K562 (cell line): Measurements from ENCODE around the gene USP8. TPM values are rescaled to one million over a fixed set of nuclear protein-coding genes. Genes with fewer than 3 reads are reported as not detected.

Source experiments
- ATAC-seq: fragments of 200-7000 bp; cut with Tn5 transposase; 3 replicates; pipeline ENCODE4 v1.9.1; 2020; ENCODE audit warnings: moderate library complexity
- BruUV-seq: library from RNA; stranded (reverse); fragments of 400-500 nt; replicated peaks from 2 replicates; lab custom pipeline; 2021; lab: Mats Ljungman, UMichigan
- CTCF ChIA-PET: fragments of 300-600 bp; formaldehyde crosslinking; extraction: SDS; loops from one replicate; lab custom pipeline; 2021; ENCODE audit warnings: low intra/inter-chr PET ratio; lab: Yijun Ruan, JAX
- POLR2A ChIA-PET: fragments of 300-600, 350-650 bp; sonication (Branson Sonifier 250); formaldehyde crosslinking; extraction: SDS; loops from one replicate; lab custom pipeline; 2021; ENCODE audit warnings: antibody characterized with exemption, inconsistent platforms; lab: Yijun Ruan, JAX
- DNase-seq, 4 experiments: peaks; one replicate each; pipeline versions ENCODE4 v3.0.0 to v3.0.0-alpha.2; 2011 to 2018; ENCODE audit warnings: low spot score in 3 of 4, mixed read lengths in 3 of 4; ENCODE audit errors: extremely low read depth in 1 of 4
- FAIRE-seq: peaks from 2 replicates; lab custom pipeline; 2011; peaks lifted over from hg19 to GRCh38; lab: Jason Lieb, UNC
- H2AFZ ChIP-seq: 2 replicates; pipeline ENCODE4 v1.6.0; 2011; ENCODE audit warnings: low read depth, low read length, control low read depth, inconsistent platforms
- H3K27ac ChIP-seq: fragments of 200-600 bp; 3 replicates; pipeline ENCODE4 v1.8.0; 2011; ENCODE audit warnings: low read depth, mild to moderate bottlenecking, control low read depth, inconsistent platforms, low read length, moderate library complexity, mixed read lengths; ENCODE audit errors: extremely low read depth
- H3K27me3 ChIP-seq, 2 experiments: fragments of 300-600 bp in 1 of 2; 2 replicates in 1 of 2; 3 replicates in 1 of 2; pipeline versions ENCODE4 v1.6.0 to v1.8.0; 2011; ENCODE audit warnings: inconsistent platforms in 2 of 2, low read length in 2 of 2, mild to moderate bottlenecking in 1 of 2, mixed read lengths in 1 of 2, moderate library complexity in 1 of 2; ENCODE audit not compliant: control insufficient read depth in 2 of 2, insufficient read depth in 2 of 2
- H3K36me3 ChIP-seq: fragments of 300-600 bp; 3 replicates; pipeline ENCODE4 v1.8.0; 2011; ENCODE audit warnings: mild to moderate bottlenecking, low read length, inconsistent platforms; ENCODE audit not compliant: control insufficient read depth, insufficient read depth
- H3K4me1 ChIP-seq, 2 experiments: fragments of 200-600 bp in 1 of 2; replicated peaks in 1 of 2; 2 replicates in 1 of 2; 3 replicates in 1 of 2; pipeline versions ENCODE4 v1.5.1 to v1.8.0; 2011; ENCODE audit warnings: inconsistent platforms in 2 of 2, low read length in 2 of 2, mild to moderate bottlenecking in 1 of 2, mixed read lengths in 1 of 2, moderate library complexity in 1 of 2; ENCODE audit not compliant: control insufficient read depth in 2 of 2, insufficient read depth in 2 of 2
- H3K4me2 ChIP-seq: 2 replicates; pipeline ENCODE4 v1.6.1; 2011; ENCODE audit warnings: low read length, control low read depth, inconsistent platforms, mixed read lengths; ENCODE audit not compliant: insufficient read depth
- H3K4me3 ChIP-seq: fragments of 200-600 bp; sonication (generic), shearing (Covaris generic); 2 replicates; pipeline ENCODE4 v1.5.1; 2016; ENCODE audit warnings: control low read depth, inconsistent platforms
- H3K79me2 ChIP-seq: fragments of 200-600 bp; 3 replicates; pipeline ENCODE4 v1.8.0; 2011; ENCODE audit warnings: low read length, inconsistent platforms; ENCODE audit not compliant: control insufficient read depth, insufficient read depth
- H3K9ac ChIP-seq, 2 experiments: 2 replicates each; pipeline versions ENCODE4 v1.6.0 to v1.6.1; 2011; ENCODE audit warnings: low read depth in 2 of 2, low read length in 2 of 2, control low read depth in 1 of 2, inconsistent platforms in 1 of 2, mild to moderate bottlenecking in 1 of 2, mixed read lengths in 1 of 2; ENCODE audit not compliant: insufficient read depth in 1 of 2
- H3K9me1 ChIP-seq: one replicate; pipeline ENCODE4 v1.6.0; 2011; ENCODE audit warnings: inconsistent platforms, mild to moderate bottlenecking, low read length, moderate library complexity; ENCODE audit not compliant: control insufficient read depth, insufficient read depth
- H3K9me3 ChIP-seq: replicated peaks from 2 replicates; pipeline ENCODE4 v1.5.1; 2011; ENCODE audit warnings: low read depth, low read length, inconsistent platforms; ENCODE audit not compliant: control insufficient read depth, insufficient read depth
- H4K20me1 ChIP-seq: replicated peaks from 2 replicates; pipeline ENCODE4 v1.6.1; 2011; ENCODE audit warnings: low read length, inconsistent platforms, mixed read lengths; ENCODE audit not compliant: control insufficient read depth, insufficient read depth
- KAT2B ChIP-seq: IDR thresholded peaks from one replicate; pipeline ENCODE4 v1.6.1; 2012; ENCODE audit warnings: low read depth, mild to moderate bottlenecking, control low read depth, inconsistent platforms, low read length, moderate library complexity
- MYBL2 ChIP-seq, 2 experiments: fragments of 450-650 bp in 1 of 2; sonication (generic) in 1 of 2; formaldehyde crosslinking in 1 of 2; IDR thresholded peaks; 2 replicates each; pipeline versions ENCODE4 v1.6.1 to v1.8.1; 2017 to 2022; ENCODE audit warnings: borderline replicate concordance in 1 of 2, inconsistent platforms in 1 of 2, low read depth in 1 of 2, mild to moderate bottlenecking in 1 of 2, missing genetic modification reagents in 1 of 2, moderate library complexity in 1 of 2
- RBM25 ChIP-seq: fragments of 200-400 bp; formaldehyde crosslinking; IDR thresholded peaks from 2 replicates; pipeline ENCODE4 v1.6.1; 2018; ENCODE audit warnings: low read length, low read depth, moderate library complexity; ENCODE audit not compliant: severe bottlenecking
- TFAP4 ChIP-seq: sonication (generic); formaldehyde crosslinking; IDR thresholded peaks from 2 replicates; pipeline ENCODE4 v1.8.0; 2022; ENCODE audit warnings: missing genetic modification reagents, mild to moderate bottlenecking, moderate library complexity, borderline replicate concordance
- THAP12 ChIP-seq: fragments of 250-450 bp; sonication (Bioruptor Pico); IDR thresholded peaks from 2 replicates; pipeline ENCODE4 v1.9.0; 2021; ENCODE audit warnings: mild to moderate bottlenecking, inconsistent platforms
- TSHZ1 ChIP-seq: fragments of 250-450 bp; sonication (Bioruptor Pico); IDR thresholded peaks from 2 replicates; pipeline ENCODE4 v1.4.0; 2020; ENCODE audit warnings: mild to moderate bottlenecking, moderate library complexity
- ZBTB11 ChIP-seq, 3 experiments: fragments of 200-800 bp in 1 of 3; fragments of 250-450 bp in 1 of 3; fragments of 450-650 bp in 1 of 3; sonication (Bioruptor Pico) in 1 of 3; sonication (Bioruptor generic) in 1 of 3; formaldehyde crosslinking in 1 of 3; IDR thresholded peaks; 2 replicates each; pipeline versions ENCODE4 v1.6.1 to v1.8.0; 2016 to 2022; ENCODE audit warnings: mild to moderate bottlenecking in 2 of 3, missing genetic modification characterization in 2 of 3, missing compliant biosample characterization in 1 of 3, moderate library complexity in 1 of 3
- WGBS: fragments of 100-300 bp; shearing (Covaris generic); methylation state at CpG from one replicate; pipeline ENCODE4 v1.1.6; 2016; ENCODE audit warnings: low coverage, mixed read lengths; ENCODE audit not compliant: insufficient coverage; ENCODE audit errors: missing lambda C conversion rate; 5-methylcytosine and 5-hydroxymethylcytosine counted together
- in situ Hi-C: fragments of 300-500 bp; cut with MboI; formaldehyde crosslinking; loops from 4 replicates; pipeline ENCODE4 v1.15.0; 2018; ENCODE audit warnings: inconsistent platforms, mixed read lengths
- intact Hi-C: fragments of 100-400 bp; cut with micrococcal nuclease; formaldehyde crosslinking; loops from 2 replicates; pipeline ENCODE4 v1.14.2; 2022
- polyA plus RNA-seq, 8 experiments: library from polyadenylated mRNA; depleted of rRNA in 4 of 8; stranded (reverse) in 5 of 8; unstranded in 3 of 8; fragments of >200 nt; fragmentation: Nextera tagmentation in 2 of 8; fragmentation: Illumina TruSeq in 1 of 8; extraction: Ambion mirVana in 2 of 8; extraction: Trizol in 1 of 8; gene quantifications; 2 replicates each; pipeline versions ENCODE4 v1.2.1 to v1.2.3, GENCODE V29; 2011 to 2014; ENCODE audit warnings: inconsistent platforms in 1 of 8, missing spikeins in 1 of 8
- total RNA-seq, 7 experiments: library from RNA; depleted of rRNA in 6 of 7; stranded (reverse); fragments of >200 nt in 6 of 7; fragmentation: Illumina TruSeq in 2 of 7; extraction: Trizol in 2 of 7; gene quantifications; 2 replicates each; pipeline versions ENCODE4 v1.2.1 to v1.2.3, GENCODE V29; 2011 to 2021; ENCODE audit warnings: low replicate concordance in 1 of 7

Gene USP8
- total and polyA plus RNA-seq, 9 of the 15 experiments (the other 6 are each of a cell fraction or from before 2014, with no cell fraction given): 35.1 to 58.4 (median 46.1) TPM

- peak; percentile 71 for FAIRE-seq
- ChIA-PET CTCF (no interaction called here), POLR2A (interaction anchor here (0.5 to 1.3 kb wide), 7 partner anchors 9 to 506 kb away, joined by 3 to 5 read pairs (median 3); partner anchors contain the start of gene USP8)
- 85% methylated on average over 2 of the region's 3 CpGs for WGBS
- Histone ChIP-seq H3K79me2 (no peaks in the 10 kb centered on the region), H3K27me3 (no peaks in the 10 kb centered on the region), H3K9ac (no peak overlapping the region), H4K20me1 (no peaks in the 10 kb centered on the region), H3K4me3 (no peak overlapping the region), H3K9me1 (no peaks in the 10 kb centered on the region), H2AFZ (peak overlapping the region; percentile 70; the same call in 1 of the 2 replicates), H3K4me1 (peaks cover 0 to 11% of the 10 kb centered on the region in 2 experiments; a peak in 3 of 5 replicates), H3K4me2 (no peak overlapping the region), H3K36me3 (no peaks in the 10 kb centered on the region), H3K27ac (no peak overlapping the region), H3K9me3 (no peaks in the 10 kb centered on the region)
- ATAC-seq: peak; percentile 59
- intact Hi-C loops (no loop called here), in situ Hi-C loops (no loop called here)
- DNase-seq: peak in 3 of 4 experiments; percentile 25 to 27 (median 26)
- BruUV-seq: no TSS peak
- 0 out of 2 replicates have a peak, but pooled peaks have one; percentile 31 for TF ChIP-seq MYBL2 (IDR thresholded peaks at IDR 0.05; ENCODE audit: low read depth)
- no peak for TF ChIP-seq MYBL2 (CRISPR knock-in tag; IDR thresholded peaks at IDR 0.05; ENCODE audit: borderline replicate concordance)
- TF ChIP-seq TFAP4 (CRISPR knock-in tag): peak; percentile 22; the same call in 1 of the 2 replicates
- TF ChIP-seq TSHZ1 (CRISPR knock-in tag): no peak
- TF ChIP-seq ZBTB11 (CRISPR knock-in tag; IDR thresholded peaks at IDR 0.05): peak in 1 of 3 experiments; percentile 77; a peak in 2 of 6 replicates
- no peak for TF ChIP-seq KAT2B
- TF ChIP-seq THAP12 (CRISPR knock-in tag): no peak
- no peak for TF ChIP-seq RBM25
These were observed 8.3 kb upstream of the USP8 start for GRCh38 chr15:50415752-50416404.
